ENCODE measurements around the gene TLN1.

The TLN1 gene

GRCh38 chr9:35727676-35728040, 4.3 kb downstream of the TLN1 start:
- DNase-seq: no peak

- no peak for DNase-seq
These were observed 5.1 kb downstream of the TLN1 start for GRCh38 chr9:35726931-35727330.

DNA sequence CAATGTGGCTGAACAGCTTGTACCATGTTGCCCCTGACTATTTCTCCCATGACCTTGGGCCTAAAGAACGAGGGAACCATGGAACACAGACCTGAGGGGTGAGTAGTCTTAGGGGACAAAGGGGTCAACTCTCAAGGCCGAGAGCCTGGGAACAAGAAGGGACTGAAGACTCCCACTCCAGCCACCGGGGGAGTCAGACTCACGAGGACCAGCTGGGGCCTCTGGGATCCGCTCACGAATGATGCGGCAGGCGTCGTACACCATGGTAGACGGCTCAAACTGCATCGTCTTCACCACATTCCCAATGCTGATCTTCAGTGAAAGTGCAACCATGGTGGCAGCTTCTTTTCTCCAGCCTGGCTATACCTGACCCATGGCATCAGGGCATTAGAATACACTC, 6.6 kb downstream of the TLN1 start:
- DNase-seq: no peak

DNA sequence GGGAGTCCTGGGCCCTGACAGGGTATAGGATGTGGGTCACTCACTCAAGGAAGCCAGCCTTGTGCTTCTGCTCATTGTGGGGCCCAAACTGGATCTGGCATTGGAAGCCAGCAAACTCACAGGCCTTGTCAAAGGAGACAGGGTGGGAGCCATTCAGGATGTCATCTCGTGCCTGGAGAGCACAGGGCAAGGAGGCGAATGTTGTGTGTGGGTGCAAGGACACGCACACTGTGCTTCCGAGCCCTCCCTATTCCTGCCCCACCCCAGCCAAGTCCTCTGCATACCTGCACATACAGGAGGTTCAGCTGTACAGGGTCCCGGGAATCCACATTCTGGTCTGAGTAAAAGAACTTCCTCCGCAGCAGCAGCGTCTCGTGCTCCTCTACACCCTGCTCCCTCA, 8.1 kb downstream of the TLN1 start:
- no peak for DNase-seq

GRCh38 chr9:35723426-35723825, 8.6 kb downstream of the TLN1 start:
- DNase-seq: no peak

- no peak for DNase-seq
These were observed 12.4 kb downstream of the TLN1 start for GRCh38 chr9:35719546-35719945.

- DNase-seq: no peak
These were observed 13.1 kb downstream of the TLN1 start for GRCh38 chr9:35718721-35719511.

GRCh38 chr9:35717132-35717870, 14.7 kb downstream of the TLN1 start:
- DNase-seq: no peak

DNA sequence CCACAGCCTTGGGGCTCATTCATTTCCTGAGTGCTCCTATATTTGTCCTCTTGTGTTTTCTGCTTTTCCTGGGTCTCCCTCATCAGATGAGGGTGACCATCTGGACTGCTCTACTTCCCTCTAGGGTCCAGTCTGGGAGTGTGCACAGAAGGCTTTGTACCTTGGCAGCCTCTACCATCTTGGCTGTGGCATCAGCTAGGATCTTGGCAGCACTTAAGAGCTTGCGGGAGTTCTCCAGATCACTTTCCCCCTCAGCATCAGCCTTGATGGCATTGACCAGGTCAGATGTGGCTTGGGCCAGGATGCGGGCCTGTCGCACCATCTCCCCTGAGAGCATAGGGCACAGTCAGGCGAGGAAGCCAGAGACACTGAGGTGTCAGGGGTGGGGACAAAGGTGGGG, 15.8 kb downstream of the TLN1 start:
- DNase-seq: no peak

- no peak for DNase-seq
These were observed 17.3 kb downstream of the TLN1 start for GRCh38 chr9:35714579-35715252.

DNA sequence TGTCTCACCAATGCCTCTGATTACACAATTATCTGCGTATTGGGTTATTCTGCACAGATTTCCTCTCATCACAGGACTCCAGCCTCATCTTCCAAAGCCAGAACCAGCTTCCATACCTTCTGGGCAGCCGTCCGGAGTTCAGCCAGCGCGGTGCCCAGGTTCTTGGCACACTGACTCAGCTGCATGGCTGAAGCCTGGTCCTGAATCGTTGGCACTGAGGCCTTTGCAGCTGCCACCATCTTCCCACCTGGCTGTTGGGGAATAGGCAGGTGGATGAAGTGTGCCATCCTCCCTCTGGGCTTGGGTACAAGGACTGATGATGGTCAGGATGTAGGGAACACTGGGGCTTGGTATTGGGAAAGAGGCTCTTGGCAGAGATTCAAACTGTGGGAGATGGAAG, 17.9 kb downstream of the TLN1 start:
- no peak for DNase-seq

DNA sequence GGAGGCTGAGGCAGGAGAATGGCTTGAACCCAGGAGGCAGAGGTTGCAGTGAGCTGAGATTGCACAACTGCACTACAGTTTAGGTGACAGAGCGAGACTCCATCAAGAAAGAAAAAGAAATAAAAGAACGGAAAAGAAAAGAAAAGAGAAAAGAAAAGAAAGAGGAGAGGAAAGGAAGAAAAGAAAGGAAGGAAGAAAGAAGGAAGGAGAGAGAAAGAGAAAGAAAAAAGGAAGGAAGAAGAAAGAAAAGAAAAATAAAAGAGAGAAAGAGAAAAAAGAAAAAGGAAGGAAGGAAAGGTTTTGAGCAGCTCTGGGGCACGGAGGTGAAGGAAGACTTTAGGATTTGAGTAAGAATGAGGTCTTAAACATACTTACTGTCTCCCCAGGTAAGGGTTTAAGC, 18.4 kb downstream of the TLN1 start:
- no peak for DNase-seq

DNA sequence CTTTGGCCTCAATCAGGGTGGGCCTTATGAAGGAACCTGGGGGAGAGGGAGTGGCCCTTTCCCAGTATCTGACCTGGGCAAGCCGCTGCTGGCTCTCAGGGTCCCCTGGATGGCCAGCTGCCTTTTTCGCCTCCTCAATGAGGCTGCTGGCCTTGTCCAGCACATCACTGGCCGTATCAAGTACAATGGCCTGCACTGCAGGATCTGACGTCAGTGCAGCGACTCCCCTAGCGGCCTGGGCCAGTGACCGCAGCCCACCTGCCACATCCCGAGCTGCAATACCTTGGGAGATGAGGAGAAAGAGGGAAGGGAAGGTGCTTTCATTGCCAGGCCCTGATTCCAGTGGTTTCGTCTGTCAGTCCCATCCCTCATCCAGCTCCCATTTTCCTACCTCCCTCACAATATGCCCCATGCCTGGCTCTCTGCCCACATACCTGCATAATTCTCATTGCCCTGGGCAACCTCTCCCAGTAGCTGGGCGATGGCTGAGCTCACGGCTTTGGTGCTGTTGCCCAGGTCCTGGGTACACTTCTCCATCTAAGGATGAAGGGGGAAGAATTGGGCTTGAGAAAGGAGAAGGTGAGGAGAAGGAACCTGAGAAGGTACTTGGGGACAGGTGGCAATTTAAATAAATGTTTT, 19.1 kb downstream of the TLN1 start:
- no peak for DNase-seq

DNA sequence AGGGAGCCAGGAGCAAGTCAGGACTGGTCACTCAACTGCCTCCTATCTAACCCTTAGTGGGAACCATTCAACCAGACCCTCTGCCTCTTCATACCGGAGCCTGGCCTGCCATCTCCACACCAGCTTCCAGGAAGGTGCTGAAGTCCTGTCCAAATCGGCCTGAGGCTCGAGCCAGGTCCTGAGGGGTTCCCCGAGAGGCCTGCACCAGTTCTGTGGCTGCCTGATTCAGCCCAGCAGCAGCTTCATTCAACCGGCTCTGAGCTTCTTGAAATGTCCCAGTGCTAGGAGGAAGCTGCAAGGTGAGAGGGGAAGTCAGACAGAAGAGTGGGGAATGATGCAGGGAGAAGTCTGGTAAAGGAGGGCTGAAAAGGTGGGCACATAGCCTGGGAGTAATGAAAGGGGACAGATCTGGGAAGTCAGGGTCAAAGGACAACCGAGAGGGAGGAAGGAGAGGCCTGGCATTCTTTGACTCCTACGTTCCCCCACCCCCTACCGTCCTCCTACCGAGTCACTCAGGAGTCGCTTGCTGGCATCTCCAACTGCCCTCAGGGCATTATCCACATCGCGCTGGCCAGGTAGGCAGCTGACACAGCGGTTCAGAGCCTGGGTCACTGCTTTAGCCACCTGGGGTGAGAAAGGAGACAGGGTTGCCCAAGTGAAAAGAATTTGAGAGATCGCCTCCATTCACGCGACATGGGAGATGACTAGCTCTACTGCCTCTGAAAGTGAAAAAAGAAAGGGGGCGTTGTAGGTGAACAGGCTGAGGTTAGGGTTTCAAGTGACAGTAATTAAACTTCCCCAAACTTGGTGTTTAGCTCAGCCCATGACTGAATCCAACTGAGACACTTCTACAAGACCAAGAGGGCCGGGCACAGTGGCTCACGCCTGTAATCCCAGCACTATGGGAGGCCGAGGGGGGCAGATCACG, 20.2 kb downstream of the TLN1 start:
- DNase-seq: no peak

DNA sequence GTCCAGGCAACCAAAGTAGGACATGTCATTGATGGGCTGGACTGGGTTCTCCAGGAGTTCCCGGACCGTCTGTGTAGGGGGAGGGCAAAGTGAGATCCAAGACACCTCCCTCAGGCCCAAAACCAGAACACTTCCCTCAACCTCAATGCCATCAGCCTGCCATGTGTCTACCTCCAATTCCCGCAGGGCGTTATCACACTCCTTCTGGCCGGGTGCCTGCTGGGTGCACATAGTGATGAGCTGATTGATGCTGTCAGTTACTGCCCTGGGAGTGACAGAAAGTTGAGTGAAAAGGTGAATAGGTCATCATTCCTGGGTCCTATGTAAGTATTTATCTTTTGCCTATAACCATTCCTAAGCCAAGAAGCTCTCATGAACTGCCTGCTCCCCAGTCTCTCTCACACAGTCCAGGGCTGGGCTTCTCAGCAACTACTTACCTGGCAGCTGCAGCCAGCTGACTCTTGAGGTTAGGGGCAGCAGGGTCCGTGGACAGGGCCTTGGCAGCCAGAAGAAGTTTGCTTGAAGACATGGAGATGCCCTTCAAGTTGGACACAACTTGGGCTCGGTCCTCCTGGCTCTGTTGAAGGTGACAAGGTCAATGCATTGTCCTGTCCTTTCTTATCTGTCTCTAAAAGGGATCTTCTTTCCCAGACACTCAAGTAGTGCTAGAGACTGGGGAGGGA, 21.0 kb downstream of the TLN1 start:
- DNase-seq: no peak

GRCh38 chr9:35708146-35708545, 23.8 kb downstream of the TLN1 start:
- DNase-seq: no peak

- DNase-seq: no peak
These were observed 25.0 kb downstream of the TLN1 start for GRCh38 chr9:35706951-35707350.

GRCh38 chr9:35705836-35706430, 26.1 kb downstream of the TLN1 start:
- DNase-seq: no peak

DNA sequence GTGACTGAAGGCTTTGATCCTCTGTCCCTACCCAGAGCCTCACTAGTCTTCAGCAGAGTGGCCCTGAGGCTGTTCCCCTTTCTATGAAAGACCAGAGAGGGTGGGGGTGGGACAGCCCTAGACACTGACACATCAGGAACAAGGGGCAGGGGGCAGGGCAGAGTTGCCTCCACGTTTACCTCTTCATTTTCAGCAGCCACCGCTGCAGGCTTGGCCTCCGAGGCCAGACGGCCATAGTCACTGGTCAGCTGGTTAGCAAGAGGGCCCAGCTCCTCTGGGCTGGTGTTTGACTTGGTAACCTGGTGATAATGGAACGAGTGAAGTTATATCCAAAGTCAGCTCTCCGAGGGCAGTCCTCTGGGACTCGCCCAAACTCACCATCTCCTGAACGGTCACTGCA, 26.6 kb downstream of the TLN1 start:
- DNase-seq: no peak

DNA sequence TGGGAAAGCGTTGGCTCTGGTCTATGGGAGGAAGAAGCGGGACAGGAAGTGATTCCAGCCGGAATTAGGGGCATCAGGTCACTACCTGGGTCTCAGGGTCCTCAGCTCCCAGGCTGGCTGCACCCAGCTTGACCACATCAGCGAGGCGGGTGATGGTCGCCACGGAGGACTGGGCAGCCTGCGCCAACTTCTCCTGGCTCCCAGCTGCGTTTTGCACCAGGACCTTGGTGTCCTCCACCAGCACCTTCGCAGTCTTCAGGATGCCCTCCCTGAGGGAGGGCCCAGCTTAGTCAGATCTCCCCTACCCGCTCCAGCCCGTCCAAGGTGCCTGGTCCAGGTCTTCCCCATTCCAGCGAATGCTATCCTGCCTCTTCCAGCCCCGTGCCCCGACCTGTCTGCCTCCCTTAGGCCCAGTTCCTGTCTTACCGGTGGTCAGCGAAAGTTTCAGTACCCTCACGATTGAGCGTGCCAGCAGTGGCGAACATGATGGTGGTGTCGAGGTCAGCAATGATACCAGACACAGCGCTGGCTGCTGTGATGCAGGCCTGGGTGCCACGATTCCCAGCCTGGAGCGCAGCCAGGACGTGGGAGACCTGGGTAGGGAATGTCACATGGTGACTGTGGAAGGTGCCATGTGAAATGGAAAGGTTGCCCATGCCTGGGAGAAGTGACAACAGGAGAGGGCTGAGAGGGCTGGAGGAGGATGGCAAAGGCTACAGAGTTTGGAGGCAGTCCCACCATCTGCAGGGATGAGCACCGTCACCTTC, 27.9 kb downstream of the TLN1 start:
- DNase-seq: no peak

- no peak for DNase-seq
These were observed 29.3 kb downstream of the TLN1 start for GRCh38 chr9:35702696-35703095.
